ENCODE results near the gene STPG2. TPM values are rescaled to one million over a fixed set of nuclear protein-coding genes. Genes with fewer than 3 reads are reported as not detected.

Gene STPG2
- under 1 TPM; 0.51 to 0.65 (median 0.53) TPM for polyA plus RNA-seq (ENCODE audit: insufficient read length in 3 of 3)
- long read RNA-seq, donor 1: 0 reads
- long read RNA-seq, donor 2: 0 reads
- long read RNA-seq, donor 3: 0 reads
- long read RNA-seq, donor 4: 0 reads
- long read RNA-seq, donor 5: 0 reads
- long read RNA-seq, donor 6: 0 reads
- long read RNA-seq, donor 7: 0 reads
- long read RNA-seq, donor 8: 0 reads
- long read RNA-seq, donor 9: 0 reads
- long read RNA-seq, donor 10: 0 reads
- long read RNA-seq, donor 11: 0 reads
- long read RNA-seq, donor 12: 0 reads
- long read RNA-seq, donor 13: 0 reads
- long read RNA-seq, donor 14: 0 reads
- long read RNA-seq, donor 15: 0 reads
- long read RNA-seq, donor 16: 0 reads

GRCh38 chr4:98143001-98143899, at the start of gene STPG2:
TSS of gene STPG2 (minus strand) at chr4:98143476.
- DNase-seq (ENCODE audit: extremely low read depth in 1 of 11, low read depth in 9 of 11, low spot score in 4 of 11): peak in 10 of 11 donors; percentile 68 to 90 (median 81)

GRCh38 chr4:98185279-98185678, 42.0 kb upstream of the STPG2 start:
- DNase-seq (ENCODE audit: extremely low read depth in 1 of 11, low read depth in 9 of 11, low spot score in 4 of 11): no peak

GRCh38 chr4:98181809-98182208, 38.5 kb upstream of the STPG2 start:
- DNase-seq (ENCODE audit: extremely low read depth in 1 of 11, low read depth in 9 of 11, low spot score in 4 of 11): no peak

- DNase-seq (ENCODE audit: extremely low read depth in 1 of 11, low read depth in 9 of 11, low spot score in 4 of 11): no peak
These were observed 36.7 kb upstream of the STPG2 start for GRCh38 chr4:98179951-98180350.

- no peak for DNase-seq (ENCODE audit: extremely low read depth in 1 of 11, low read depth in 9 of 11, low spot score in 4 of 11)
These were observed 33.3 kb upstream of the STPG2 start for GRCh38 chr4:98176531-98176930.

GRCh38 chr4:98170035-98170434, 26.8 kb upstream of the STPG2 start:
- no peak for DNase-seq (ENCODE audit: extremely low read depth in 1 of 11, low read depth in 9 of 11, low spot score in 4 of 11)

- no peak for DNase-seq (ENCODE audit: extremely low read depth in 1 of 11, low read depth in 9 of 11, low spot score in 4 of 11)
These were observed 23.4 kb upstream of the STPG2 start for GRCh38 chr4:98166731-98167041.

- DNase-seq (ENCODE audit: extremely low read depth in 1 of 11, low read depth in 9 of 11, low spot score in 4 of 11): no peak
These were observed 22.9 kb upstream of the STPG2 start for GRCh38 chr4:98166025-98166730.

GRCh38 chr4:98162696-98163095, 19.4 kb upstream of the STPG2 start:
- DNase-seq (ENCODE audit: extremely low read depth in 1 of 11, low read depth in 9 of 11, low spot score in 4 of 11): no peak

GRCh38 chr4:98151145-98151924, 8.1 kb upstream of the STPG2 start:
- no peak for DNase-seq (ENCODE audit: extremely low read depth in 1 of 11, low read depth in 9 of 11, low spot score in 4 of 11)

GRCh38 chr4:98150092-98150761, 7.0 kb upstream of the STPG2 start:
- no peak for DNase-seq (ENCODE audit: extremely low read depth in 1 of 11, low read depth in 9 of 11, low spot score in 4 of 11)

GRCh38 chr4:98148856-98149255, 5.6 kb upstream of the STPG2 start:
- no peak for DNase-seq (ENCODE audit: extremely low read depth in 1 of 11, low read depth in 9 of 11, low spot score in 4 of 11)

GRCh38 chr4:98126141-98126540, 17.1 kb downstream of the STPG2 start:
- DNase-seq (ENCODE audit: extremely low read depth in 1 of 11, low read depth in 9 of 11, low spot score in 4 of 11): no peak

- no peak for DNase-seq (ENCODE audit: extremely low read depth in 1 of 11, low read depth in 9 of 11, low spot score in 4 of 11)
These were observed 17.7 kb downstream of the STPG2 start for GRCh38 chr4:98125585-98125984.

GRCh38 chr4:98117363-98117762, 25.9 kb downstream of the STPG2 start:
- no peak for DNase-seq (ENCODE audit: extremely low read depth in 1 of 11, low read depth in 9 of 11, low spot score in 4 of 11)

GRCh38 chr4:98113012-98113411, 30.3 kb downstream of the STPG2 start:
- peak in 1 of 11 donors; percentile 17 for DNase-seq (ENCODE audit: extremely low read depth in 1 of 11, low read depth in 9 of 11, low spot score in 4 of 11)

- DNase-seq (ENCODE audit: extremely low read depth in 1 of 11, low read depth in 9 of 11, low spot score in 4 of 11): no peak
These were observed 32.3 kb downstream of the STPG2 start for GRCh38 chr4:98110929-98111328.

- peak in 3 of 11 donors; percentile 0 to 13 (median 12) for DNase-seq (ENCODE audit: extremely low read depth in 1 of 11, low read depth in 9 of 11, low spot score in 4 of 11)
These were observed 33.1 kb downstream of the STPG2 start for GRCh38 chr4:98110214-98110613.
